HL-60 (cell line): ENCODE results near the gene ABCG1.

Experiments
- CTCF ChIP-seq: IDR thresholded peaks from one replicate; pipeline ENCODE4 v1.5.1; 2011; ENCODE audit warnings: low read length, control low read depth, inconsistent platforms; ENCODE audit not compliant: insufficient read depth
- GABPA ChIP-seq: IDR thresholded peaks from 2 replicates; pipeline ENCODE4 v1.6.1; 2012; ENCODE audit warnings: low read depth

GRCh38 chr21:42312626-42313104, 93.7 kb downstream of the ABCG1 start:
- TF ChIP-seq GABPA: no peak
- no peak for TF ChIP-seq CTCF
